ENCODE data around the gene EHMT1. TPM values are rescaled to one million over a fixed set of nuclear protein-coding genes. Genes with fewer than 3 reads are reported as not detected.
"Not testable (repeated sequence)": the region's sequence is repeated elsewhere in the genome, so short reads cannot be mapped to it uniquely, and the experiment has no call there.

EHMT1 gene
- total and polyA plus RNA-seq, 2 experiments from 2014 or later = 162 to 177 TPM

DNA sequence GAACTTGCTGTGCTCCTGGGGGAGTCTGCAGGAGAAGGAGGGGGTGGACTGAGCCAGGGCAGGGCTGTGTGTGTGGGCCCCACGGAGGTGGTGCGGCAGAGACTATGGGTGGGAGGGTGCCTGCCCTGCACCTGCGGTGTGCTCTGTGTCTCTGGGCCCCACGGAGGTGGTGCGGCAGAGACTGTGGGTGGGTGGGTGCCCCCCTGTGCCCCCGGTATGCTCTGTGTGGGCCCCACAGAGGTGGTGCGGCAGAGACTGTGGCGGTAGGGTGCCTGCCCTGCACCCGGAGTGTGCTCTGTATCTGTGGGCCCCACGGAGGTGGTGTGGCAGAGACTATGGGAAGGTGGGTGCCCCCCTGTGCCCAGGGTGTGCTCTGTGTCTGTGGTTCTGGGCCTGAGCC is 103.7 kb downstream of the EHMT1 start (continued):
- TF ChIP-seq, protein P1, sequence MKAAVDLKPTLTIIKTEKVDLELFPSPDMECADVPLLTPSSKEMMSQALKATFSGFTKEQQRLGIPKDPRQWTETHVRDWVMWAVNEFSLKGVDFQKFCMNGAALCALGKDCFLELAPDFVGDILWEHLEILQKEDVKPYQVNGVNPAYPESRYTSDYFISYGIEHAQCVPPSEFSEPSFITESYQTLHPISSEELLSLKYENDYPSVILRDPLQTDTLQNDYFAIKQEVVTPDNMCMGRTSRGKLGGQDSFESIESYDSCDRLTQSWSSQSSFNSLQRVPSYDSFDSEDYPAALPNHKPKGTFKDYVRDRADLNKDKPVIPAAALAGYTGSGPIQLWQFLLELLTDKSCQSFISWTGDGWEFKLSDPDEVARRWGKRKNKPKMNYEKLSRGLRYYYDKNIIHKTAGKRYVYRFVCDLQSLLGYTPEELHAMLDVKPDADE (IDR thresholded peaks at IDR 0.05) = no peak
- TF ChIP-seq ZNF462 (CRISPR knock-in tag; IDR thresholded peaks at IDR 0.05) (no peak), ZNF331 (CRISPR knock-in tag; IDR thresholded peaks at IDR 0.05; ENCODE audit: low read depth) (no peak), CREB1 (CRISPR knock-in tag; IDR thresholded peaks at IDR 0.05; ENCODE audit: low read depth) (no peak)

GRCh38 chr9:137723356-137723755 is 104.6 kb downstream of the EHMT1 start:
- Mint-ChIP-seq H3K27ac (peak overlapping the region; percentile 95), H3K9me3 (peaks cover 27% of the 10 kb centered on the region), H3K27me3 (ENCODE audit: insufficient read depth, low read depth, poor library complexity) (peaks cover 36% of the 10 kb centered on the region), H3K36me3 (ENCODE audit: low read depth) (peaks cover 83% of the 10 kb centered on the region), H3K4me1 (peaks cover 38% of the 10 kb centered on the region)
- not testable (repeated sequence) for H3K9me2 ChIP-seq (ENCODE audit: insufficient read depth); H3K4me1 ChIP-seq (ENCODE audit: insufficient read depth); H3K4me3 Mint-ChIP-seq; H3K4me3 ChIP-seq; H3K27me3 ChIP-seq (ENCODE audit: insufficient read depth); H2AFZ ChIP-seq; ATAC-seq; DNase-seq (ENCODE audit: low spot score)
- peaks cover 71% of the 10 kb centered on the region for H3K79me2 ChIP-seq (replicated peaks; ENCODE audit: insufficient read depth)
- peaks cover 11% of the 10 kb centered on the region for H3K36me3 ChIP-seq (ENCODE audit: insufficient read depth)
- H3K4me2 ChIP-seq = peak overlapping the region; percentile 67
- H3K27ac ChIP-seq (ENCODE audit: low read depth) = peak overlapping the region; percentile 78
- H4K20me1 ChIP-seq (replicated peaks; ENCODE audit: insufficient read depth) = peaks cover 10% of the 10 kb centered on the region
- H3F3A ChIP-seq (replicated peaks; ENCODE audit: low read depth) = peaks cover 19% of the 10 kb centered on the region
